ENCODE measurements around the gene ASB13.

ASB13 gene

GRCh38 chr10:5668429-5668828 is 2.0 kb upstream of the ASB13 start:
- no peak for DNase-seq

- DNase-seq, result no peak
Observed at GRCh38 chr10:5666841-5667630, 641 bp upstream of the ASB13 start.

GRCh38 chr10:5665373-5666007 is 905 bp downstream of the ASB13 start:
- DNase-seq, result no peak

GRCh38 chr10:5663692-5664427 is 2.5 kb downstream of the ASB13 start:
- no peak for DNase-seq

- DNase-seq, result no peak
Observed at GRCh38 chr10:5662708-5663579, 3.5 kb downstream of the ASB13 start.

- no peak for DNase-seq
Observed at GRCh38 chr10:5661043-5661442, 5.4 kb downstream of the ASB13 start.

GRCh38 chr10:5659702-5660528 is 6.5 kb downstream of the ASB13 start:
- DNase-seq, result no peak

GRCh38 chr10:5658871-5659618 is 7.3 kb downstream of the ASB13 start:
- DNase-seq, result no peak

- no peak for DNase-seq
Observed at GRCh38 chr10:5656737-5657579, 9.4 kb downstream of the ASB13 start.

- no peak for DNase-seq
Observed at GRCh38 chr10:5655121-5655520, 11.3 kb downstream of the ASB13 start.

GRCh38 chr10:5654218-5654755 is 12.1 kb downstream of the ASB13 start:
- DNase-seq, result no peak

- no peak for DNase-seq
Observed at GRCh38 chr10:5652746-5653145, 13.6 kb downstream of the ASB13 start.

- no peak for DNase-seq
Observed at GRCh38 chr10:5651388-5651764, 15.0 kb downstream of the ASB13 start.

GRCh38 chr10:5650664-5651387 is 15.6 kb downstream of the ASB13 start:
- no peak for DNase-seq

- DNase-seq, result no peak
Observed at GRCh38 chr10:5649746-5650145, 16.6 kb downstream of the ASB13 start.

- DNase-seq, result no peak
Observed at GRCh38 chr10:5648494-5649457, 17.6 kb downstream of the ASB13 start.

- DNase-seq, result no peak
Observed at GRCh38 chr10:5647507-5648240, 18.7 kb downstream of the ASB13 start.
